SK-N-MC (cell line): ENCODE measurements around the gene CRTAP.

ENCODE experiments used
- EZH2 ChIP-seq: fragments of 200-600 bp; sonication (generic); IDR thresholded peaks from one replicate; pipeline ENCODE4 v1.6.1; 2017; ENCODE audit warnings: antibody characterized with exemption
- FOXP2 ChIP-seq: optimal IDR thresholded peaks from 2 replicates; pipeline ENCODE3; 2011; ENCODE audit warnings: mild to moderate bottlenecking, moderate library complexity; ENCODE audit not compliant: insufficient read depth; ENCODE audit errors: extremely low read length, control extremely low read depth
- POLR2AphosphoS5 ChIP-seq: IDR thresholded peaks from 2 replicates; pipeline ENCODE4 v1.6.1; 2012; ENCODE audit warnings: mild to moderate bottlenecking, low read depth, low read length, borderline replicate concordance

DNA sequence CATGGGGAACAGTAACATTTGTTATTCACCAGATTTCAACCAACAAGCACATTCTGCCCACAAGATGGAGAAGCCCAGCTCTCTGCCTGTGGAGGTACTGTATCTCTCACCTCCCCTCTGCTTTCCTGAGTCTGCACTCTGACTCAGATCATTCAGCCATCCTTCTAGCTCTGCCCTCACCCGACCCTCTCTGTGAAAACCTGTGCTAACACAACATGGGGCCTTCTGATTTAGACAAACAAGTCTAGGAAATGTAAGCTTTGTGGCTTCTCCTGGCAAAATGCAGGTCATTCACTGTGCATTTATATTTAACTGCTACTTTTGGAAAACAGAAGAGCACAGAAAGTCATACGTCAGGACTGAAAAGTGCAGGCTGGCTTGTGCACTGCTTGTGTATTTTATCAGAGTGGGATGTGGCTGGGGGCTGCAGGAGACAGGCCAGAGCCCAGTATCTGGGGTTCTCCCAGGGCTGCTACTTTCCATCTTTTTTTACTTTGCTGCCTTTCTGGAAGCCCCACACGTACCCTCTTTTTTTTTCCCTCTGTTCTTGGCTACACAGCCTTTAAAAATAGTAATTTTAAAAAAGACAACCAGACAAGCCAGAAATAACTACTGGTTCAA is 54.0 kb downstream of the CRTAP start:
- no peak for TF ChIP-seq POLR2AphosphoS5
- TF ChIP-seq EZH2, result no peak
- TF ChIP-seq FOXP2, result no peak
